ENCODE data around the gene RNF186.
A peak's percentile ranks its signal among the peaks of the same experiment; 100 is the strongest.

Gene RNF186

DNA sequence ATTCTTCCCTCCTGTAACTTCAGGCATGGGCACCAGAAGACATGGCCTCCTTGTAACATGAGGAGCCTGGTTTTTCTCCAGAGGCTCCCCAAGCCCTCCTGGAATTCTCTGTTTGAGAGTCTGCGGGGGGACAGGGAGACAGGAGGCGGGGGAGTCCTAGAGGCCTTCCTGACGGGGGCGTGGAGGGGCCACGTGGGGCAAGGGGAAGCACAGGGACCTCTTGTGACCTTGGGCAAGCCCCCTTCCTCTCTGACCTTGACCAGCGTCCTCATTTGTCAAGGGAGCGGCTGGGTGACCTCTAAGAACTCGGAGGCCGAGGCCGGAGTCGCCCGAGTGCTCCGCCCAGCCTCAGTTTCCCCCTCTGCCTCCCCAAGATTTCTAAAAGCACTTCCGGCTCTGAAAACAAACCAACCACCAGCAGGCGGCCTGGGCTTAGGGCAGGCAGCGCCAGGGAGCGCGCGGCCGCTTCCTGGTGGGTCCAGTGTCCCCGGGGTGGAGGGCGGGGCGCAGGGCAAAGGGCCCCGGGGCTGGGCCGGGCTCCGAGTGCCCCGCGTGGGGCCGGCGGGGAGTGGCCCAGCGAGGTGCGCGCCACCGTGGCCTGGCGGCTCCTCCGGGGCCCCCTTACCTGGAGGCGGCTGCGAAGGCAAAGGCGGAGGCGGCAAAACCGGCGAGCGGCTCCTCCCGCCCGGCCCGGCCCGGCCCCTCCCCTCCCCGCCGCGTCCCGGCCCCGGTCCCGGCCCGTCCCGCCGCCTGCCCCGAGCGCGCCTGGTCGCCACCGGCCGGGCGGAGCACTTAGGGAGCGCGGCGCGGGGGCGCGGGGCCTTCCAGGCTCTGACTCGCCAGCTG, 15.6 kb downstream of the RNF186 start, which contains the start of gene TMCO4:
TSS of gene TMCO4 (minus strand) at position 687 of the 846 bp plus-strand sequence. CDS start 19,158 bp downstream, outside the sequence.
- peak; percentile 48 for DNase-seq (ENCODE audit: low spot score)
- ChIA-PET CTCF (interaction anchor here (0.7 kb wide), 1 partner anchor 67 kb away, joined by 3 read pairs; no protein-coding TSS in a partner anchor), POLR2A (ENCODE audit: low non-redundant PET) (no interaction called here)
- TF ChIP-seq, protein P1, sequence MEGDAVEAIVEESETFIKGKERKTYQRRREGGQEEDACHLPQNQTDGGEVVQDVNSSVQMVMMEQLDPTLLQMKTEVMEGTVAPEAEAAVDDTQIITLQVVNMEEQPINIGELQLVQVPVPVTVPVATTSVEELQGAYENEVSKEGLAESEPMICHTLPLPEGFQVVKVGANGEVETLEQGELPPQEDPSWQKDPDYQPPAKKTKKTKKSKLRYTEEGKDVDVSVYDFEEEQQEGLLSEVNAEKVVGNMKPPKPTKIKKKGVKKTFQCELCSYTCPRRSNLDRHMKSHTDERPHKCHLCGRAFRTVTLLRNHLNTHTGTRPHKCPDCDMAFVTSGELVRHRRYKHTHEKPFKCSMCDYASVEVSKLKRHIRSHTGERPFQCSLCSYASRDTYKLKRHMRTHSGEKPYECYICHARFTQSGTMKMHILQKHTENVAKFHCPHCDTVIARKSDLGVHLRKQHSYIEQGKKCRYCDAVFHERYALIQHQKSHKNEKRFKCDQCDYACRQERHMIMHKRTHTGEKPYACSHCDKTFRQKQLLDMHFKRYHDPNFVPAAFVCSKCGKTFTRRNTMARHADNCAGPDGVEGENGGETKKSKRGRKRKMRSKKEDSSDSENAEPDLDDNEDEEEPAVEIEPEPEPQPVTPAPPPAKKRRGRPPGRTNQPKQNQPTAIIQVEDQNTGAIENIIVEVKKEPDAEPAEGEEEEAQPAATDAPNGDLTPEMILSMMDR (conservative IDR thresholded peaks at IDR 0.05; ENCODE audit: low read depth): no peak
- peak within 1 kb of the TSS; percentile 78 for H3K27ac ChIP-seq

DNA sequence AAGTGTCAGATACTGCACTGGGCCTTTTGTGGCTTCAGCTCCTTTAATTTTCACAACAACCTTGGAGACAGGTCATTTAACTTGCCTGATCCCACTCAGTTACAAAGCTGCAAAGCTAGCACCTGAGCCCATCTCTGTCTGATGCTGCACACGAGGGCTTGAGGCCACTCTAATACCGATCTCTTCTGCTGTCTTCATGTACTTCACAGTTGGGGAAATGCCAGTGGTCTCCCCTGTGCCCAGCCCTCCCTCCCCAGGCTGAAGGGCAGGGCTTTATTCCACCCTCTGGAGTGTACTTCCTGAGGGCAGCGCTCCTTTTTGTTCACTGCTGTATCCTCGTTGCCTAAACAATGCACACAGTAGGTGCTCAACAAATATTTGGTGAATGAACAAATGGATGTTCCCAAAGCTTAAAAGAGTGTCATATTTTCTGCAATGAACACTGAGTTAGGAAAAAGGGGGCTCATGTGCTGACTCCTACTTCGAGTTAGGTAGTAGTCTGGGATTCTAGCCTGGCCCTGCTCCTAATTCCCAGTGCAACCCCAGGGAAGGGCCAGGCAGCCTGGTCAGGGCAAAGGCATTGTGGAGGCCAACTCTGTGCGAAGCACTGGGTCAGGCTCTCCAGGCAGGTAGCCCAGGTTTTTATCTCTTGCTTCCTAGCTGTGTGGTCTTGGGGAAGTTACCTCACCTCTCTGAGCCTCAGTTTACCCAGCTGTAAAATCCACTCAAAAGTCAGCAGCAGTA, 16.4 kb downstream of the RNF186 start:
- TF ChIP-seq, protein P1 (conservative IDR thresholded peaks at IDR 0.05; ENCODE audit: low read depth): no peak
- DNase-seq (ENCODE audit: low spot score): no peak
- POLR2A ChIA-PET (ENCODE audit: low non-redundant PET): no interaction called here
- CTCF ChIA-PET: interaction anchor here (0.5 to 0.7 kb wide), 2 partner anchors 66 to 275 kb away, joined by 3 read pairs; no protein-coding TSS in a partner anchor
- peak overlapping the region; percentile 78 for H3K27ac ChIP-seq

DNA sequence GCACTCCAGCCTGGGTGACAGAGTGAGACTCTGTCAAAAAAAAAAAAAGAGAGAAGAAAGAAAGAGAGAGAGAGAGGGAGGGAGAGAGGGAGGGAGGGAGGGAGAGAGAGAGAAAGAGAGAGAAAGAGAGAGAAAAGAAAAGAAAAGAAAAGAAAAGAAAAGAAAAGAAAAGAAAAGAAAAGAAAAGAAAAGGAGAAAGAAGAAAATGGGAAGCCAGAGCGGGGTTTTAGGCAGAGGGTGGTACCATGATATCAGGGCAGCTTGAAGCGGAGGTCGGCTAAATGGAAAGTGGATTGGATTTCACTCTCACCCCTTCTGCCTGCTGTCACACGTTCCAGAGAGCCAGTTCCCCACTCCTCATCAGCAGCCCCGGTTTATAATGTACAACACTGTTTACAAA, 17.3 kb downstream of the RNF186 start:
- TF ChIP-seq, protein P1 (conservative IDR thresholded peaks at IDR 0.05; ENCODE audit: low read depth): no peak
- ChIA-PET CTCF (interaction anchor here (0.5 kb wide), 1 partner anchor 275 kb away, joined by 3 read pairs; no protein-coding TSS in a partner anchor), POLR2A (ENCODE audit: low non-redundant PET) (no interaction called here)
- DNase-seq (ENCODE audit: low spot score): no peak
- peak overlapping the region; percentile 78; the same call in 1 of the 2 replicates for H3K27ac ChIP-seq

DNA sequence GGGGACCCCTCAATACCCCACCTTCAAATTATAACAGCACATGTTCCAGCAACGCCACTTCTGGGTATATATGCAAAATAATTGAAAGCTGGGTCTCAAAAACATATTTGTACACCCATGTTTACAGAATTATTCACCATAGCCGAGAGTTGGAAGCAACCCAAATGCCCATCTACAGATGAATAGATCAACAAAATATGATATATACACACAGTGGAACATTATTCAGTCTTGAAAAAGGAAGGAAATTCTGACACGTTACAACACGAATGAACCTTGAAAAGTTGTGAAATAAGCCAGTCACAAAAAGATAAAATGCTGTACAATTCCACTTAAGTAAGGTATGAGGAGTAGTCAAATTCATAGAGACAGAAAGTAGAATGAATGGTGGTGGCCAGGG, 20.5 kb downstream of the RNF186 start:
- POLR2A ChIA-PET (ENCODE audit: low non-redundant PET): no interaction called here
- no peak overlapping the region for H3K27ac ChIP-seq
- CTCF ChIA-PET: no interaction called here
- TF ChIP-seq, protein P1 (conservative IDR thresholded peaks at IDR 0.05; ENCODE audit: low read depth): no peak
- no peak for DNase-seq (ENCODE audit: low spot score)

DNA sequence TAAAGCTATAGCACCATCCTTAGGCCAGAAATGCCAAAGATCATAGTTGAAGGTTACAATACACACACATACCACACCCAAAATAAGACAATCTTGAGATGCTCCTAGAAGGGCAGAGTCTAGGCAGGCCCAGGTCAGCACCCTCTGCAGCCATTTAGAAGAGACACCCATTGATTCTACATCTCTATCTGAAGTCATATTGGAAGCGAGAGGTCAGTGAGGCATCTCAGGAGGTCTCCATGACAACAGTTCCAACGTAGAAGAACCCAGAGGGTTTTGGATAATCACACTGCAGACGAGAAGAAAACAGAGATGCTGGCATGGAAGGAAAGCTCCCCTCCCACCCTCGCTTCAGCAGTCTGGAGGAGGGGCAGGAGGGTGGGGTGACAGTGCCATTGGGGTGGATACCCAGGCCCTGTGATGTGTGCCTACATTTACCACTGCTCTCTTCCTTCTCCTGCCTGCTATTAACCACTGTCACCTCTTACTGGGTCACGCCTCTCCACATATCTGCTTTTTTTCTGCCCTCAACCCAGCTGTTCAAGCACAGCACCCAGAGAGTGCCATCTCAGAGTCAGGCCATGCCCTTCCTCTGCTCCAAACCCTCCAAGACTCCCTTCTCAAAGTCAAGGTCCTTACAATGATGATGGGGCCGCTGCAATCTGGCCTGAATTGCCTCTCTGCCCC, 21.6 kb downstream of the RNF186 start:
- CTCF ChIA-PET: no interaction called here
- TF ChIP-seq, protein P1 (conservative IDR thresholded peaks at IDR 0.05; ENCODE audit: low read depth): no peak
- no peak overlapping the region for H3K27ac ChIP-seq
- POLR2A ChIA-PET (ENCODE audit: low non-redundant PET): no interaction called here
- DNase-seq (ENCODE audit: low spot score): no peak

Measured in RWPE1 (cell line).